ENCODE results near the gene SEMA4F.

Gene SEMA4F

DNA sequence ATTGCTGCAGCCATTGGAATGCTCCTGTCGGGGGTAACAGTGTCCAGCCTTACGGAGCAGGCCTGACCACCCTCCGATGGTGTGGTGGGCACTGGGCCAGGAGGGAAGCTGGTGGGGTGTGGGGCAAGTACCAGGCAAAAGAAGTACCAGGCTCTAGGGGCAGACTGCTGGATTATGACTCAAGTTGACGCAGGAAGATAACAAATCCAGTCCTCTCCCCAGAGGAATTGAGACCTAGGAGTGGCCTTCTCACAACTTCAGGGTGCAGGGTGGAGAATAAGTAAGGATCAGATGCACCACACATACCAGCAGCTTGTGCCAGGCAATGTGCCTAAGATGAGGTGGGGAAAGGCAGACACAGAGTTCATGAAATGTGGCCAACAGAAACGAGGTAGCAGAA, 37.9 kb downstream of the SEMA4F start:
- Histone ChIP-seq H3K27me3 (ENCODE audit: low read length) (no peaks in the 10 kb centered on the region), H3K9ac (ENCODE audit: low read length) (no peak overlapping the region), H3K36me3 (ENCODE audit: low read length) (no peaks in the 10 kb centered on the region), H3K9me2 (replicated peaks; ENCODE audit: insufficient read depth, low read length) (no peaks in the 10 kb centered on the region), H3K4me3 (ENCODE audit: insufficient read depth, low read length, poor library complexity, severe bottlenecking) (no peak overlapping the region), H2AFZ (ENCODE audit: low read depth, low read length, severe bottlenecking) (no peak overlapping the region), H3F3A (ENCODE audit: insufficient read depth) (no peaks in the 10 kb centered on the region), H3K27ac (ENCODE audit: low read depth, low read length) (no peak overlapping the region), H4K20me1 (ENCODE audit: low read depth, low read length) (no peaks in the 10 kb centered on the region), H3K79me2 (ENCODE audit: insufficient read depth, low read length) (no peaks in the 10 kb centered on the region), H3K9me3 (ENCODE audit: insufficient read depth, low read length) (no peaks in the 10 kb centered on the region), H3K4me2 (ENCODE audit: low read depth, low read length, poor library complexity, severe bottlenecking) (no peak overlapping the region)
- no peak for TF ChIP-seq CTCF (IDR thresholded peaks at IDR 0.05; ENCODE audit: insufficient read depth, low read length, poor library complexity, severe bottlenecking)
- no peak for TF ChIP-seq EZH2phosphoT487 (conservative IDR thresholded peaks at IDR 0.05; ENCODE audit: low read length)

DNA sequence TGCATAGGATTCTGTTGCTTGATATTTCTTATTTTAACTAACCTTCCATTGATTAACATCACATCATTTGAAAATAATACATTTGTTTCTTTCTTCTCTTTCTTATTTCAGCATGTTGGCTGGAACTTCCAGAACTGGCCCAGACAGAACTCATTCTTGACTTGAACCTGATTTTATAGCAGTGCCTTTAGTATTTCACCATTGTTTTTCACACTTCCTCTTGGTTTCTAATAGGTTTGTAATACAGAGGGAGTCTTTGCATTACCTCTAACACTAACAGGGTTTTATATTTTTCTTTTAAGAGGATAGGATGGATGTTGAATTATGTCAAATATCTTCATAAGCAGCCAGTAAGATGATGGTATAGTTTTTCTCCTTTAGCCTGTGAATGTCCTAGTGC, 39.2 kb downstream of the SEMA4F start:
- no peak for TF ChIP-seq EZH2phosphoT487 (conservative IDR thresholded peaks at IDR 0.05; ENCODE audit: low read length)
- TF ChIP-seq CTCF (IDR thresholded peaks at IDR 0.05; ENCODE audit: insufficient read depth, low read length, poor library complexity, severe bottlenecking): no peak
- Histone ChIP-seq H3K9me2 (replicated peaks; ENCODE audit: insufficient read depth, low read length) (no peaks in the 10 kb centered on the region), H3K4me2 (ENCODE audit: low read depth, low read length, poor library complexity, severe bottlenecking) (no peak overlapping the region), H3K36me3 (ENCODE audit: low read length) (no peaks in the 10 kb centered on the region), H2AFZ (ENCODE audit: low read depth, low read length, severe bottlenecking) (no peak overlapping the region), H3K79me2 (ENCODE audit: insufficient read depth, low read length) (no peaks in the 10 kb centered on the region), H3K9ac (ENCODE audit: low read length) (no peak overlapping the region), H3F3A (ENCODE audit: insufficient read depth) (no peaks in the 10 kb centered on the region), H3K27ac (ENCODE audit: low read depth, low read length) (no peak overlapping the region), H4K20me1 (ENCODE audit: low read depth, low read length) (no peaks in the 10 kb centered on the region), H3K9me3 (ENCODE audit: insufficient read depth, low read length) (no peaks in the 10 kb centered on the region), H3K27me3 (ENCODE audit: low read length) (no peaks in the 10 kb centered on the region), H3K4me3 (ENCODE audit: insufficient read depth, low read length, poor library complexity, severe bottlenecking) (no peak overlapping the region)

DNA sequence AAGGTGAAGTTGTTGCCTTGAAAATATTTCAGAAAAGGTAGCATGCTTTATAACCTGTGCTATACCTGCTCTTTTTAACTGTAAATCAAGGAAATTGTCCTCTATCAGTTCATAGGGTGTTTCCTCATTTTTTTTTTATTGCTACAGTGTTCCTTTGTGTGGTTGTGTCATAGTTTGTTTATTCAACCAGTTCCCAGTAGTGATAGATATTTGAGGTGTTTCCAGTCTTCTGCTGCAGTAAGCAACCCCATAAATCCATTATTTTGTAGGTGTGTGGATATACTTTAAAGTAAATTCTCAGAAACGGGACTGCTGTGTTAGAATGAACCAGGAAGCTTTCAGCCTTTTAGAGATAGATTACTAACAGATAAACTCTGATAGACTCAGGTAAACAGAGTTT, 39.6 kb downstream of the SEMA4F start:
- H4K20me1 ChIP-seq (ENCODE audit: low read depth, low read length): no peaks in the 10 kb centered on the region
- no peak overlapping the region for H3K9ac ChIP-seq (ENCODE audit: low read length)
- no peaks in the 10 kb centered on the region for H3K27me3 ChIP-seq (ENCODE audit: low read length)
- TF ChIP-seq EZH2phosphoT487 (conservative IDR thresholded peaks at IDR 0.05; ENCODE audit: low read length): no peak
- no peaks in the 10 kb centered on the region for H3K9me3 ChIP-seq (ENCODE audit: insufficient read depth, low read length)
- no peak overlapping the region for H2AFZ ChIP-seq (ENCODE audit: low read depth, low read length, severe bottlenecking)
- no peak overlapping the region for H3K4me3 ChIP-seq (ENCODE audit: insufficient read depth, low read length, poor library complexity, severe bottlenecking)
- no peaks in the 10 kb centered on the region for H3F3A ChIP-seq (ENCODE audit: insufficient read depth)
- H3K36me3 ChIP-seq (ENCODE audit: low read length): no peaks in the 10 kb centered on the region
- H3K4me2 ChIP-seq (ENCODE audit: low read depth, low read length, poor library complexity, severe bottlenecking): no peak overlapping the region
- H3K79me2 ChIP-seq (ENCODE audit: insufficient read depth, low read length): no peaks in the 10 kb centered on the region
- no peak overlapping the region for H3K27ac ChIP-seq (ENCODE audit: low read depth, low read length)
- H3K9me2 ChIP-seq (replicated peaks; ENCODE audit: insufficient read depth, low read length): no peaks in the 10 kb centered on the region

GRCh38 chr2:74694281-74694680, 40.2 kb downstream of the SEMA4F start:
- H3K9ac ChIP-seq (ENCODE audit: low read length): no peak overlapping the region
- no peaks in the 10 kb centered on the region for H4K20me1 ChIP-seq (ENCODE audit: low read depth, low read length)
- H2AFZ ChIP-seq (ENCODE audit: low read depth, low read length, severe bottlenecking): no peak overlapping the region
- TF ChIP-seq EZH2phosphoT487 (conservative IDR thresholded peaks at IDR 0.05; ENCODE audit: low read length): no peak
- TF ChIP-seq CTCF (IDR thresholded peaks at IDR 0.05; ENCODE audit: insufficient read depth, low read length, poor library complexity, severe bottlenecking): no peak
- no peaks in the 10 kb centered on the region for H3K36me3 ChIP-seq (ENCODE audit: low read length)
- no peaks in the 10 kb centered on the region for H3F3A ChIP-seq (ENCODE audit: insufficient read depth)
- H3K27ac ChIP-seq (ENCODE audit: low read depth, low read length): no peak overlapping the region
- H3K4me2 ChIP-seq (ENCODE audit: low read depth, low read length, poor library complexity, severe bottlenecking): no peak overlapping the region
- no peaks in the 10 kb centered on the region for H3K9me2 ChIP-seq (replicated peaks; ENCODE audit: insufficient read depth, low read length)
- H3K4me3 ChIP-seq (ENCODE audit: insufficient read depth, low read length, poor library complexity, severe bottlenecking): no peak overlapping the region
- H3K79me2 ChIP-seq (ENCODE audit: insufficient read depth, low read length): no peaks in the 10 kb centered on the region
- no peaks in the 10 kb centered on the region for H3K27me3 ChIP-seq (ENCODE audit: low read length)
- no peaks in the 10 kb centered on the region for H3K9me3 ChIP-seq (ENCODE audit: insufficient read depth, low read length)
